Urothelium cell line (cell line): Measurements from ENCODE around the gene NXT1.

ENCODE experiments used
- DNase-seq: peaks from one replicate; pipeline ENCODE4 v3.0.0; 2011; ENCODE audit warnings: low spot score, mixed read lengths
- FAIRE-seq: peaks from 2 replicates; lab custom pipeline; 2011; peaks lifted over from hg19 to GRCh38; lab: Jason Lieb, UNC

Gene NXT1

DNA sequence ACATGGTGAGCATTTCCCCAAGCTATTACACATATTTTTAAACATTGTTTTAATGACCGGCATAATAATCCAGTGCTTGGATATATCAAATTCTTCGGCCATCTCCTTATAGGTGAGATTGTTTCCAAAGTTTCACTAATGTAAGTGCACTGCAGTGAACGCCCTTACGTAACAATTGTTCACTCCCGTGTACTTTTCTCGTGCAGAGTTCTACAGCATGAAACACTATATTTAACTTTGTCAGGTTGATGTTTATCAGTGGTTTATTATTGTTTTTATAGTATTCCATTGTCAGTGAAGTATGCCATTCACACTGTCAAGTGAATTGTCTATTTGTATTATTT, 7.9 kb downstream of the NXT1 start:
- DNase-seq (no peak), FAIRE-seq (no peak)

DNA sequence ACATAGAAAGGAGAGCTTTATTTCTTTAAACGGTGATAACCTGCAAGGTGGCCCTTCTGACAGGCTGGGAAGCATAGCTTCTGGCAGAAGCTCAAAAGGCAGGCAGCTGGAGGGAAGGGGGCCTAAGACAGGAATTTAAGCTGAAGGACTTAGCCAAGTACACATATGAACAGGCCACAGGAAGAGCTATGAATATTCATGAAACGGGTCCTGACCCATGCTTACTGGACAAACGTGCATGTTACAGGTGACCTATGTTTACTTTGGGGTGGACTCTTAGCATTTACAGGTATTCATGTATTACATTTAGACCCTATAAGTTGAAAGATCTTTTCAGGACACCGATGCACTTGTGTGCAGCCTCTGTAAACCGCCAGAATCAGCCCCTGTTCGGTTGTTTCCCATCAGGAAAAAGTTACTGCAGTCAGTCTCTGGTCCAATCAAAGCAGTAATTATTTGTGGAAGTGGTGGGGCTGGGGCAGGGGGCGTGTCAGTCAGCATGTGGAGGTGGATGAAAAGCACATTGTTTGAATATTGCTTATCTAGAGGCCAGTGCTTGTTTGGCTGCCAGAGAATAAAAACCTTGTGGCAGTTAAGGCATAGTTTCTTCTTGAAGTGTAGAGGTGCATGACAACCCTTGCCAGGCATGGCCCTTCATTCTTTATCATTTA, 8.5 kb downstream of the NXT1 start:
- DNase-seq, result no peak
- FAIRE-seq, result no peak

DNA sequence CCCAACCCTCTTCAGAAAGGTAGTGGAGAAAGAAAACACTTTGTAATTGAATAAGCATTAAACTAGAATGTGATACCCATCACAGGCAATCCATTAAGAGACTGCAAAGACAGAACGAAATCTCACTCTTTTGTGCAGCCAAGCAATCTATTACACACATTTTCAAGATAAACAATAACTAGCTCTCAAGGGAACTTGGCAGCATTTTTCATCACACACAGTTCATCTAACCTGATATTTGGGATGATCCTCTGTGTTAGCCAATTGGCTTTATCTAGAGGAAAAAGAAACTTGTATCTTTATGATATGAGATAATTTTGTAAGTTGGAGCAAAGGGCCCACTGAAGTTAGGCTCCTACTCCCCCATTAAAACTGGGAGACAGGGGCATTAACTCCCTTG, 9.9 kb downstream of the NXT1 start:
- FAIRE-seq, result no peak
- no peak for DNase-seq

DNA sequence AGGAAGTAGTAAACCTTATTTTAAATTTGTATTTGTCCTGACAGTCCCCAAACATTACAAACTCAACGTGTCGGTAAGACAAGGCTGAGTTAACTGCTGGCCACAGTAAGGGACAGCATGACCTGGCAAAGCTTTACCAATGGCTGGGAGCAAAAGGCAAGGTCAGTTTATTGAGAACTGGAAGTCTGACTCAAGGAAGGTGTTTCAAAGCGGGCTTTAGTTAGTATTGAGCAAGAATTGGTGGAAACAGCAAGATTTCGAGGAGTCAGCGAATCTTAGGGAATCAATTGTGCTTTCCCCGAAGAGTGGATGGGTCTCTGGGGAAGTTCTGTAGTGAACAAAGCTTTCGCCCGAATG, 10.5 kb downstream of the NXT1 start:
- no peak for DNase-seq
- no peak for FAIRE-seq

DNA sequence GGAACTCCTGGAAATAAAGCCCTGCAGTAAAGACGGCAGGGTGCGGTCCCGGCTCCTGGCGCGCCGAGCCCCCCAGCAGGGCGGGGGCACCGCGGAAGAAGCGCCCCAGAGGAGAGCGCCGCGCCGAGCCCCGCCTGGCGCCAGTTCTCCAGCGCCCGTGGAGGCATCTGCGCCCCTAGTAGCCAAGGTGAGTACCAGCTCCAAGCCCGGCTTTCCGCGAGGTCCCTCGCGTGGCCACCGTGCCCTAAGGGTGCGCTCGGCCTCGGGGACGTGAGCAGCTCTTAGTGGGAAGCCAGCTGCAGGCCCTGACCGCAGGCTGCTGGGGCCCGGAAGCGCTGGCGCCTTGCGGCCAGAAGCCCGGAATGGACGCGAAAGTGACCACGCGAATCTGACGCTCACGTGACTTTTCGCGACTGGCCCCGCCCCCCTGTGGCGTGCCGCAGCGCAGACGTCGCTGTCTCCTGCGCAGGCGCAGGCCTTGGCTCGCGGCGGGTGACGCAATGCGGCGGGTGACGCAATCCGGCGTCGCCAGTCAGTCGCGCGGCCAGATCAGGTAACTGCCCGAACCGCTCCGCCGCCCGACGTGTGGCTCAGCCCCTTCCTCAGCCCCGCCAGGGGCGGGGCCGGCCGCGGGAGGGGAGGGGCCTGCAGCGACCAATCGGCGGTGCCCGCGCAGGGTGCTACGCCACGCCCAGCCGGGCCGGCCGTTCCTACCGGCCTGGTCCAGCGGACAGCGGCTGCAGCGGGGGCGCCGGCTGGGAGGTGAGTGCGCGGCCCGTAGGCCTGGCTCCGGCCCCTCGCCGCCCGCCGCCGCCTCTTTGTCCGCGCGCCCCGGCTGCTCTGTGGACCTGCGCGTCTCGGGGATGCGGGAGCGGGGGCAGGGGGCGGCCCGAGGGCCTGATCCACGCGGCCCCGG, 11.1 kb downstream of the NXT1 start, which contains the start of gene GZF1:
Gene GZF1 (plus strand): TSS at position 707 of the 916 bp plus-strand sequence. CDS start 2,202 bp downstream, outside the sequence.
- FAIRE-seq, result peak; percentile 82
- peak; percentile 97 for DNase-seq

DNA sequence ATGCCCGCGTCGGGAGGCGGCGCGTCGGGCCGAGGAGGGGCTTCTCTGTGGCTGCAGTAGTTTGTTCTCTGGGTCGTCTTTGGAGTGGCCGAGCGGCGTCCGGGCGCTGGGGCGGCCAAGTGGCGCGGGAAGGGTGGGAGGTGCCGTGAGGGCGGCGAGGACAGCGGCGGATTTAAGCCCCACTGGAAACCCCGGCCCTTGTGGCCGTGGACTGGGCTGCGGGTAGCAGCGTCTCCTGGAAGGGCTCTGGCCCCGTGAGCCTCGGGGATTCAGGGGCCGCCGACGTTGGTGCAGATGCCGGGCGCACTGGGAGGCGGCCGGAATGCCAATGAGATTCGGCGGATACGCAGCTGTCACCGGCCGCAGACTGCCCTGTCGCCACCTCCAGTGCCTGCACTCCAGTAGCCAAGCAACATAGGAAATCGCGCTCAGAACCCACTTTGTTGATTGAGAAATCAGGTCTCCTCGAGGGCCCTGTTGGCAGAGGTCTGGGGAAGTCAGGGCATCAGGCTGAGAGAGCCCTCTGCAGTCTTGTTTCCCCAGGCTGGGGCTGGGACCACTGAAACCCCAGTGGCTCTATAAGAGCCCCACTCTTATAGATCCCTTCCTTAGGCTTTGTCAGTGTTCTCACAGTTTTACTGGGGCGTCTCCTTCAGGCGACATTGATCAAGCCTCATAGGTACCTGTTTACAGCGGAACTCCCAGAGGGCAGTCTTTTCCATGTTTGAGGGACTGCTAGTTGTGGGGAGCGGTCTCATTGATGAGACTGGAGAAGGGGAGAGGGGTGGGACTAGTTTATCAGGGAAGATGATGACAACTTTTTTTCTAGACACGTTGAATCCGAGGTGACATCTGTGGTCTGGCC, 12.0 kb downstream of the NXT1 start:
- DNase-seq (no peak), FAIRE-seq (no peak)

DNA sequence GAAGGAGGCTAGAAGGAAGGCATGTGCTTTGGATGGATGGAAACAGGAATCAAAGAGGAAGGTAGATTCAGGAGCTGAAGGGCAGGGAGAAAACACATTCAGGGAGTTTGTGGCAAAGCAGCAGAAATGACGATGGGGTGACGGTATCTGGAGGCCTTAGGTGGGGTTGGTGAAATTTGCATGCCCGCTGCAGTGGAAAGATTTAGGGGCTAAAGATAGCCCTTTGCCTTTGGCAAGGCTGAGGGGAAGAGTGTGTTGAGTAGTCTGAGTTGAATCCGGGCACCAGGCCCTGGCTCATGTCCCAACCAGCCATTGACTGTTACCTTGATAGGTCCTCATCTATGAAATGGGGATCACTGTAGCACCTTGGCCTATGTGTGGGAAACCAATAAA, 12.7 kb downstream of the NXT1 start:
- no peak for FAIRE-seq
- DNase-seq, result no peak

DNA sequence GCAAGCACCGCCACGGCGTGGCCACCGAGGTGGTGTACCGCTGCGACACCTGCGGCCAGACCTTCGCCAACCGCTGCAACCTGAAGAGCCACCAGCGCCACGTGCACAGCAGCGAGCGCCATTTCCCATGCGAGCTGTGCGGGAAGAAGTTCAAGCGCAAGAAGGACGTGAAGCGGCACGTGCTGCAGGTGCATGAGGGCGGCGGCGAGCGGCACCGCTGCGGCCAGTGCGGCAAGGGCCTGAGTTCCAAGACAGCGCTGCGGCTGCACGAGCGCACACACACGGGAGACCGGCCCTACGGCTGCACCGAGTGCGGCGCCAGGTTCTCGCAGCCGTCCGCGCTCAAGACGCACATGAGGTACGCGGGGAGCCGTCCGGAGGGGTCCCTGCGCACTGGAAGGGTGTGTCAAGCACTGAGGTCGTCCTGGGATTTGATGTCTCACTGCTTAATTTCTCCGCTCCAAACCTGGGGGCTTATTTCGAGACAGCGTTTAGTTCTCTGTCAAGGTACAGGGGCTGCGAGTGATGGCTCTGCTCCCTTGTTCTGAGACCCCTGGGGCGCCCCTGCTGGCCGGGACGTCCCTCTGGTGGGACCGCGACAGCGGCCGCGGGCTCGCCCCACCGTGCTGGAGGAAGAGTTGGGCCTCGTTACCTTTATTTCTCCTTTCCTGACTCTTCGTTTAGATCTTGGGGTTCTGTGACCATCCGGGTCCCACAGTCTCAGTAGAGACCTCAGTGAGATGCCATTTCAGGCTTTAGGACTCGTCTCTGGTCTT, 15.0 kb downstream of the NXT1 start:
- no peak for FAIRE-seq
- no peak for DNase-seq

DNA sequence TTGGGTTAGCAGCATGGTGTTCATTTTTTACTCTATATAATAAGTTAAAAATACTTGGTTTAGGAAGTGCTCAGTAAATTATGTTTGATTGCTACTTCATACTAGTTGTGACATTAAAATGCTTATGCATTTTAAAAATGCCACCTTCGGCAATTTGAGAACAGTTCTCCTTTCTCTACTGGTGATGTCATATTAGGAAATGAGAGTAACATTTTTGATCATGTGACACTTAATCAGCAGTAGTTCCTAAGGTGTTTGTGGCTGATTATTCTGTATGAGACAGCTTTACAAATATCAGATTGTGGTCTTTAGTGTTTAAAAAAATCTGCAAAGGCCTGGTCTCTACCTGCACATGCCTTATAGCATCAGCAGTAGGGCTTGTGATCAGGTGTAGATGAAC, 15.8 kb downstream of the NXT1 start:
- no peak for FAIRE-seq
- no peak for DNase-seq

DNA sequence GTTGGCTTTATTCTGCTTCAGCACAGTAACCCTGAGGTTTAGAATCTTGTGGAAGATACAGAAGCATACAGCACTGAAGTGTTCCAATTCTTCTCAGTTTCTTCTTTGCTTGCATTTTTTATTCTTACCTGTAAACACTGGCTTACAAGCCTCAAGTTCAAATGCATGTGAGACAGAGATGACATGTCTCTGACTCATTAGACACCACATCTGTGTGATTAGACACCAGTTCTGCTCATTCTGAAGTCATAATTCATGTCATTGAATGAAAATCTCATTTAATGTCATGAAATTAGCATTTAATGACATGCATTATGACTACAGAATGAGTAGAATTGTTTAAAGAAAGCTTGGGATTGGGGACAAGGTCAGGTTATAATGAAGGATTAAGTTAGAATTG, 17.2 kb downstream of the NXT1 start:
- no peak for FAIRE-seq
- DNase-seq, result no peak

DNA sequence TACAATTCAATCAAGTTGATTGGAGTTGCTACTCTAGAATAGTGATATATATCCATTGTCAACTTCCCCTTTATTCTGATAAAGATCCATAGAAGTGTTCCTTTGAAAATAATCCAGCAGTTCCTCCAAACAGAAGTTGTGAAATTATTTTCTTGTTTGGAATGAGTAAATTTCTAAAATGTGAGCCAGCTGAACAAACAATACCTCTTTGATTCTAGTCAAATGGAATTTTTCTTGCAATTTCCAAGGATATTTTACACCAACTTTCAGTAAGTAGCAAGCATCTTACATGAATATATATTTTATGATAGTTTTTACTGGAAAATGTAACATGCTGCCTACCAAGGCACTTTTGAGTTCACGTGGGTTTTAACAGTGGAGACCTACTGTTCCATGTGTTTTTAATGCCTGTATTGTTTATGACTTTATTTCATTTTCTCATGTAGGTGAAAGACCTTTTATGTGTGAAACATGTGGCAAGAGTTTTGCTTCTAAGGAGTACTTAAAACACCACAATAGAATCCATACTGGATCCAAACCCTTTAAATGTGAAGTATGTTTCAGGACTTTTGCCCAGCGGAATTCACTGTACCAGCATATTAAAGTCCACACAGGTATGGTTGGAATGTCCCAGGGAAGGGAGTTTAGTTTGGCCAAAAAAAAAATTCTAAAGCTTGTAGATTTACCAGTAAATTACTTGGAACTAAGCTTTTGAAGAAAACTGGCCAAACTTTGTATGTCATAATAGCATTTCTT, 17.9 kb downstream of the NXT1 start:
- FAIRE-seq, result no peak

DNA sequence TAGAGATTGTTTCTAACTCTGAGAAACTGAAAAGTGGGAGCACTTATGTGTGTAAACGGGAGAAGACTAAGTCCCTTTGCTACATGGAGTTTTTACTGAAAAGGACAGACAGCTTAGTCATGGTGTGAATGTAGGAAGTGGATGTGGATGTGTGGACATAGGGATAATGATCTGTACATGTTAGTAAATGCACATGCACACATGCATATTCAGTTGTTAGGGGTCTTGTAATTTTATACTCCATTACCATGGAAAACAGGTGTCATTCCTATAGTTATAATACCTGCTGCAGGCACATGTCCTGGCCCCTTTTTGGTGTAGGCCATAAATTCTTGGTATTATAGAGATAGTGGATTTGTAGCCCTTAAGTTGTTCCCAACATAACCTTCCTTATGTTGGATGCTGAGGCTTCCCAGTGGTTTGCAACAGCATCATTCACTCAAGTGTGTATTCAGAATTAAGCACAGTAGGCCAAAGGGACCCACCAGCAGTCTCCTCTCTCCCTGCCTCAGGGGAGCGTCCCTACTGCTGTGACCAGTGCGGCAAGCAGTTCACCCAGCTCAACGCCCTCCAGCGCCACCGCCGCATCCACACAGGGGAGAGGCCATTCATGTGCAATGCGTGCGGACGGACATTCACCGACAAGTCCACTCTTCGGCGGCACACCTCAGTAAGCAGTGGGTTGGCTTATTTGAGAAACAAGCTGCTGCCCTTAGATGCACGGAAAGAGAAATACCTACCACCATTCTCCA, 18.7 kb downstream of the NXT1 start:
- FAIRE-seq (no peak), DNase-seq (no peak)

More for the DNA sequence above, 17.9 kb downstream of the NXT1 start:
- DNase-seq, result no peak

DNA sequence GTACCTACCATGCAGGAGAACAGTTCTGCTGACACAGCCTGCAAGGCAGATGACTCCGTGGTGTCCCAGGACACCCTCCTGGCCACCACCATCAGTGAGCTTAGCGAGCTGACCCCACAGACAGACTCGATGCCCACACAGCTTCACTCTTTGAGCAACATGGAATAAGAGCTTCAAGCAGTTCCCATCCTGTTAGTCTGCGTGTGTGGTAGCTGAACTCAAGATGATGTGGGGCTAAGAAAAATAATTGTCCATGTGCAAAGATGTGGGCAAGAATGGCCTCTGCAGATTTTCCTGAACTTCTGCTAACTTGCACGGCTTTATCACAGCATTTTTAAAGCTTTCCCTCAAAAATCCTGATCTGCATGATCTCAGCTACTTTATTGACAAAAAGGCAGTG, 19.7 kb downstream of the NXT1 start:
- DNase-seq (no peak), FAIRE-seq (no peak)

DNA sequence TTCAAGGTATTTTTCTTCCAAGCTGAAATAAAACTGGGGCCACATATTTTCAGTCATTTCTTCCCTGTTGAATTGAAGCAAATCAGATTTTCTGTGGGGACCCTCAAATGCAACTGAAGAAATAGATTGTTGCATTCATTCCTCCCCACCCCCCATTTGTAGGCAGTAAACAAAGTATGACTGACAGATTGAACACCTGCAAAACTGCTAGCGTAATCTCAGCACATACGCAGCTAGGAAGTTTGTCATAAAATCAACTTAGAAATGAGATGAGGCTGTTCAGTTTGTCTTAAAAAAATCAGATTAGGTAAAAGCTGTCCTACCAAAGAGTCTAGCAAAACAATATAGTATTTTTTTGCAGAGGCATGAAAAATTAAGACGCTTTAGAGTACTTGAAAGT, 20.3 kb downstream of the NXT1 start:
- FAIRE-seq, result no peak

DNA sequence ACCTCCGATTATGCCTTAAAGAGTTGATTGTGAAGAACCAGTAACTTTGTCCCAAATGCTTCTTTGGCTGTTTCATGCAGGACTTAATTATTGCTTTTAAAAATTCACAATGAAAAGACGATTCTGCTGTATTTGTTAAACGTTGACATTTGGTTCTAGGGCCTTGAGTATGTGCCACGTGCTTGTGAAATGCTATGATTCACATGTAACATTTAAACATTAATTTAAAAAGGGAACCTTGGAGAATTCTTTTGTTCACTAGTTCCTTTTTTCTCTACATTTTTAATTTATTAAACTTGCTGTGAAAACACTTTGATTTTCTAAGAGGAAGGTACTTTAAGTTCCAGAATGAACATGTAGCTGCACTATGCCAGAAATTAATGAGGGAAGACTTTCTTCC, 20.9 kb downstream of the NXT1 start:
- FAIRE-seq (no peak), DNase-seq (no peak)

More for the DNA sequence above, 20.3 kb downstream of the NXT1 start:
- DNase-seq, result no peak

DNA sequence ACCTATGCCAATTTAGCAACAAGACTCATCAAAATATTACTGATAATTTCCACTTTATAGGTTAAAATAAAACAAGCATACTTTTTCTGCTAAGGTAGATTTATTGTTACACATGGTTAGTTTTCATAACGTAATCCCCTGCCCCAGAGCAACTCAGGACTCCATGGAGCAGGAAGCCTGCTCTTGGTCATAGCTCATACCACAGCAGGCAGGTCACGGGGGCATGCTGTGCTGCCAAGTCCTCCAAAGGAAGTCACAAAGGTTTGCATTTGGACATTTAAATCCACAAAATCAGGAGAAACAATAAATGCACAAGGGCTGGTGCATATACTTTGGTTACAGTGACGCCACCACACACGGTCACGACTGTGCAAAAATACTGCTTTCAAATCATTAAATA, 23.9 kb downstream of the NXT1 start:
- DNase-seq (no peak), FAIRE-seq (no peak)

DNA sequence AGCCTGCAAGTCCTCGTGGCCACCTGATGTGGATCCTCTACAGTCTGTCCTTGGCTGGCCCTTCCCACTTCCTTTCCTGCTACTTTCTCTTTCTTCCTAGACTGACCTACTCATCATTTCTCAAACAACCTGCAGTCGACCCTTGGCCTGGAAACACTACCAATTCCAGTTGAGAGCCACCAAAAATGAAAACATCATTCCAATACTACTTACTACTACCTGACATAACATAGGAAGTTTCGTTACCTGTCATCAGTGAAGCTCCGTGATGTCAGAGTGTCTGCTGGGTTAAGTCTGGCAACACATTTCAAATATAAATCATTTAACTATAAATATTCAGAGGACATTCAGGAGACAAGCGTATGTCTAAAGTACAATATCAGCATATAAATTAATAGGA, 25.2 kb downstream of the NXT1 start:
- FAIRE-seq, result no peak

DNA sequence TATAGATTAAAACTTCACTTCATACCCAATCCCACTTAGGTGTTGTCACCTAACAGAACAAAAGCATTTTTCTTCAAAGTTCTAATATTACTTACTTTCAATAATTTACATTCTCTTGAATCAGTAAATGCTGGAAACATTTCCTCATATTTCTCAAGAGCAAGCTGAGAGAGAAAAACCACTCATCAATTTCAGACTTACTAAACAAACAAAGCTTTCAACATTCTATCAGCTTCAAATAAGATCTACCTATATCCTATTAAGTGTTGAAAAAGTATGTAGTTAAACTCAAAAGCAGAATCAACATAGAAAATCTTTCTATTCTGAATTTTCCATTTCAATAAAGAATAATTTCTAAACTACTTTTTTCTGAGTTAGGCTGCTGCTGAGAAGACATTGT, 29.2 kb downstream of the NXT1 start:
- no peak for FAIRE-seq
- no peak for DNase-seq

More for the DNA sequence above, 25.2 kb downstream of the NXT1 start:
- no peak for DNase-seq

DNA sequence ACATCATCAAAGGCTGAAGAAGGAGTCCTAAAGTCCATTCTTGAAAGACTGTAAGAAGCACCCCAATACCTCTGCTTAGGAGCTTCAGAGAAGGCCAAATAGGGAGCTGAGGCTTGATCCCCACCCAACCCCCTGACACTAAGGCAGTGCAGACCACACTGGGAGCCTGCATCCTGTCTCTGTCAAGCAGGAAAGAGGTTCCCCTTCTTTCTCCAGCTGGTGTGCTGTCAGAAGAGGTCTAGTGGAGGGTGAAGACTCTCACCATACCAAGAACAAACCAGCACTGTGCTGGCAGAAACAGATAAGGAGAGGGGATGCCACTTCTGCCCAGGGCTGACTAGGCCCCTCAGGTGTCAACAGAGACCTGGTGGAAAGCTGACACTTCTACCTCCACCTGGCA, 31.3 kb downstream of the NXT1 start:
- no peak for FAIRE-seq

More for the DNA sequence above, 31.3 kb downstream of the NXT1 start:
- DNase-seq, result no peak
